Measurements from ENCODE around the gene LCMT1. TPM values are rescaled to one million over a fixed set of nuclear protein-coding genes. Genes with fewer than 3 reads are reported as not detected.

Gene LCMT1
- total RNA-seq, 4 donors from 2014 or later, result 25.1 to 31.6 (median 29.9) TPM

DNA sequence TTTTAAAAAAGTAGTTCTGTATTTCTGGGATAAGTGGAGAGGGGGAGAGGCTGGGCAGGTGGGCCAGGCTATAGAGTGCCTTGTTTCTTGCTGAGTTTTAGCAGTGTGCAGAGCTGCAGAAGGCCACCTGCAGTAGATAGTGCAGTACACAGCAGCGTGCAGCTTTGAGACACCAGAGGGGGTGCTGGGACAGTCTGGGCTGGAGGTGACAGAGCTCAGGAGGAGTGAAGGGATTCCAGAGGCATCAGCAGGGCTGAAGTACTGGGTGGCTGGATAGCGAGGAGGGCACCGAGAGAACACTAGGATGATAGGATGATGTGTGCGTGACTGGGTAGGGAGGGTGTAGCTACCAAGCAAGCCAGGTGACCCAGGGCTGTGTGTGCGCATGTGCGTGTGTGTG, 26.6 kb downstream of the LCMT1 start:
- TF ChIP-seq, protein P1, sequence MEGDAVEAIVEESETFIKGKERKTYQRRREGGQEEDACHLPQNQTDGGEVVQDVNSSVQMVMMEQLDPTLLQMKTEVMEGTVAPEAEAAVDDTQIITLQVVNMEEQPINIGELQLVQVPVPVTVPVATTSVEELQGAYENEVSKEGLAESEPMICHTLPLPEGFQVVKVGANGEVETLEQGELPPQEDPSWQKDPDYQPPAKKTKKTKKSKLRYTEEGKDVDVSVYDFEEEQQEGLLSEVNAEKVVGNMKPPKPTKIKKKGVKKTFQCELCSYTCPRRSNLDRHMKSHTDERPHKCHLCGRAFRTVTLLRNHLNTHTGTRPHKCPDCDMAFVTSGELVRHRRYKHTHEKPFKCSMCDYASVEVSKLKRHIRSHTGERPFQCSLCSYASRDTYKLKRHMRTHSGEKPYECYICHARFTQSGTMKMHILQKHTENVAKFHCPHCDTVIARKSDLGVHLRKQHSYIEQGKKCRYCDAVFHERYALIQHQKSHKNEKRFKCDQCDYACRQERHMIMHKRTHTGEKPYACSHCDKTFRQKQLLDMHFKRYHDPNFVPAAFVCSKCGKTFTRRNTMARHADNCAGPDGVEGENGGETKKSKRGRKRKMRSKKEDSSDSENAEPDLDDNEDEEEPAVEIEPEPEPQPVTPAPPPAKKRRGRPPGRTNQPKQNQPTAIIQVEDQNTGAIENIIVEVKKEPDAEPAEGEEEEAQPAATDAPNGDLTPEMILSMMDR (IDR thresholded peaks at IDR 0.05; ENCODE audit: low read depth), result no peak

DNA sequence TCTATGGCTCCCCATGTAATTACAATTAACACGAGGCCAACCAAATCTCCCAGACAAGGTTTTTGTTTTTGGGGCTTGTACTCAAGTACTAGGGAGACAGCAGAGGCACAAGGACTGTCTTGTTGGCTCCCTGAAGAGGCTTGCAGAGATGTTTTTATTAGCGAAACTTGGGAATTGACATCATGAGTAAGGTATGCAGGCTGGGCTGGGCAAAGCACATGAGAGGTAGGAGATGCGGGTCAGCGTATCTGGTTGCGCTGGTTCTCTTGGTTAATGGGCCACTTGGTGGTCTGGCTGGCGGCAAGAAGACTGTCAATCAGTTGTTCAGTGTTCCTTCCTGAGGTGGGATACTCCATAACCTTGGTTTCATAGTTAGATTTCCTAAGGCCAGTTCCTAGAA, 28.9 kb downstream of the LCMT1 start:
- TF ChIP-seq, protein P1 (IDR thresholded peaks at IDR 0.05; ENCODE audit: low read depth), result no peak

DNA sequence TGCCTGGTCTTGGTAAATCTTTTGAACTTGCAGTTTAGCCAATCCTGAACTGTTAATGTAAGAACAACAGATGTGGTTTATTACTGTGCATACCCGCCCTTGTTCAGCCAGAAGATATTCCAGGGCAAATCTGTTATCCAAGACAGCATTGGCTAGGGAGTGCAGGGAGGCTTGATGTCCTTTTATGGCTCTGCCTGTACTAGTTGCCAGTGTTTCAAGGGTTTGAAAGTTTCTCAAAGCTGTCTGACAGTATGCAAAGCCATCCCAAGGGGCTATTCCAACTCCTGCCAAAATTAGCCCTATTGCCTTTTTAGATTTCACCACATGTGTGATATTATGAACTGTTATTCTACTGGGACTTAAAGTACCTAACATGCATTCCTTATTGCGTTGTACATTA, 30.1 kb downstream of the LCMT1 start:
- TF ChIP-seq, protein P1 (IDR thresholded peaks at IDR 0.05; ENCODE audit: low read depth), result no peak

DNA sequence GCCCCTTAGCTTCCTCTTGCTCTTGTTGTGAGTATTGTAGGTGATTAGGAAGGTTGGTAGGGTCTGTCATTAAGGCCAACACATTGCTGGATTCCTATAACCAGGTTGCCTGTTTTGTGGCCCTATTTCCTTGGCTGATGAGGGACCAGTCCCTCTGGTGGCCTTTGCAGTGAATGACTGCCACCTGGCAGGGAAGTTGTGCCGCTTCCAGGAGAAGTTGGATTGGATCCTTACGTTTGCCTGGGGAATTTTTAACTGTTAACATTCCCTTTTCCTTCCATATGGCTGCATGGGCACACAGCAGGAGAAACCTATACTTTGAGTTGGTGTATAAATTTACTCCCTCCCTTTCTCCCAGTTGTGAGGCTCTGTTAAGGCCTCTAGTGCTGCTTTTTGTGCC, 32.4 kb downstream of the LCMT1 start:
- TF ChIP-seq, protein P1 (IDR thresholded peaks at IDR 0.05; ENCODE audit: low read depth), result no peak

DNA sequence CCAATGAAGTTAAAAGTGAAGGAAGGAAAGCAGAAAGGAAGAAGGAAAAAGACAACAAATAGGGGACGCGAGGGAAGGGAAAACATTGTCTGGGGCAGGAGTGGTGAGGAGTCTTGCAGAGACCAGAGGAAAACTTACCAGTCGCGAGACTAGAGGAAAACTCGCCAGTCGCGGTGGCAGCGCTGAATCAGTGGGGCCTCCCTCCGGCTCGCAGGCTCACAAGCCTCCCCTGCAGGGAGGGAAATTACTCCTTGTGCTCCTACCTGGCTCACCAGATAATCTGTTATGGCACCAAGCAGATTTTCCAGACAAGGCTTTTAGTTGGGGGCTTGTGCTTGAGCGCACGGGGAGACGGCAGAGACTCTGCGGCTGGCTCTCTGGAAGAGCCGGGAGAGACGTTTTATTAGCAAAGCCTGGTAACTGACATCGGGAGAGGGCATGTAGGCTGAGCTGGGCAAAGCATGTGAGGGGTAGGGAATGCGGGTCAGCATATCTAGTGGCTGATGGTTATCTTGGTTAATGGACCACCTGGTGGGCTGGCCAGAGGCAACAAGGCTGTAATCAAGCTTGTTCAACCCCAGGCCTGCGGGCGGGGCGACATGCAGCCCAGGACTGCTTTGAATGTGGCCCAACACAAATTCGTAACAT, 37.1 kb downstream of the LCMT1 start:
- TF ChIP-seq, protein P1 (IDR thresholded peaks at IDR 0.05; ENCODE audit: low read depth), result no peak

DNA sequence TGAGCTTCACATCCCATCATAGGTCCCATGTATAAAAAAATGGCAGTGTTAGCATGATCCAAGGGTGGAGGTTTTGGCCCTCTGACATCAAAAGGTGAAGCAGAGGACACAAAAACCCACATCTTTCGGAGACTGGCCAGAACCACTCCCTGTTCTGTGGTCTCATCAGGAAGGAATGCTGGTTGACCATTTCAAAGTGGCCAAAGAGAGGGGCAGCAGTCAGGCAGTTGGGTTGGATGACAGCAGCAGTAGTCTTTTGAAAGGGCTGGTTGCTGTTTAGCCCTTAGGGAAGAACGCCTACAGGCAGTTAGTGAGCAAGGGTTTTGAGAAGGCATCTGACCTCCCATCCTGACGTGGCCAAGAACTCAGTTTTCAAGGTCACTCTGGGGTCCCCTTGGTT, 40.5 kb downstream of the LCMT1 start:
- TF ChIP-seq, protein P1 (IDR thresholded peaks at IDR 0.05; ENCODE audit: low read depth), result no peak

DNA sequence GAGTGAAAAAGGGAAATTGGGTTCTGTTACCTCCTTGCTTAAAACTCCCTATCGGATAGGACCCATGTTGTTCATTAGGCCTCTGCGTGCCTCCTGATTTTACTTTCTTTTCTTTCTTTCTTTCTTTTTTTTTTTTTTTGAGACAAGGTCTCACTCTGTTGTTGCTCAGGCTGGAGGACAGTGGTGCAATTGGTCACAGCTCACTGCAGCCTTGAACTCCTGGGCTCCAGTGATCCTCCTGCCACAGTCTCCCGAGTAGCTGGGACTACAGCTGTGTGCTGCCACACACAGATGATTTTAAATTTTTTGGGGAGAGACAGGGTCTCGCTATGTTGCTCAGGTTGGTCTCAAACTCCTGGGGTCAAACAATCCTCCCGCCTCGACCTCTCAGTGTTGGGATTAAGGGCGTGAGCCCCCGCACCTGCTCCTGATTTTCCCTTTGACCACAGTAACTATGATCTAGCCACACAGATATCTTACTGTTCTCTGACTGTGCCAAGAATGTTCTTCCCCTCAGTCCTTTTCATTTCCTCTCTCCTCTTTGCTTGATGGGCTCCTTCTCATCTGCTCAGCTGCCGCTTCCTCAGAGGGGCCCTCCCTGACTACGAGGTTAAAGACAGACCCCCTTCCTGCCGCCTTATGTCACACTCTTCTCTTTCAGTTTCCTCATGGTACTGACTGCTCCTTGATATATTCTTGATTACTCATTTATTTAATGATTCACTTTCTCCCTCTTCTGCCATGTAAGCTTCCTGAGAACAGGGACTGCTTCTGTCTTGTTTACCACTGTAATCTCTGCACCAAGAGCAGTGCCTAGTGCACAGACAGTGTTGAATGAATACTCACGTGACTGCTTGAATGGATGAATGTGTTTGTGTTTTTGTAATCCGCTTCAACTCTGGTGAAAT, 44.3 kb downstream of the LCMT1 start:
- TF ChIP-seq, protein P1 (IDR thresholded peaks at IDR 0.05; ENCODE audit: low read depth), result no peak

All from subcutaneous adipose tissue (tissue), 4 donors.